HG02970 (cell line): ENCODE results near the gene ASPN.

Experiments
- ATAC-seq: cut with Tn5 transposase; IDR thresholded peaks from one replicate; pipeline ENCODE4 v1.9.1; 2021; ENCODE audit warnings: mild to moderate bottlenecking, moderate library complexity, moderate number of reproducible peaks; ENCODE audit not compliant: unreplicated experiment, low FRiP score

Gene ASPN

GRCh38 chr9:92478783-92479182 is 3.5 kb downstream of the ASPN start:
- no peak for ATAC-seq

- no peak for ATAC-seq
Observed at GRCh38 chr9:92476962-92477361, 5.3 kb downstream of the ASPN start.

GRCh38 chr9:92474587-92474986 is 7.7 kb downstream of the ASPN start:
- ATAC-seq: no peak

- no peak for ATAC-seq
Observed at GRCh38 chr9:92468206-92468605, 14.1 kb downstream of the ASPN start.

GRCh38 chr9:92467511-92467910 is 14.8 kb downstream of the ASPN start:
- ATAC-seq: no peak

- no peak for ATAC-seq
Observed at GRCh38 chr9:92467041-92467440, 15.3 kb downstream of the ASPN start.

- ATAC-seq: no peak
Observed at GRCh38 chr9:92463984-92464383, 18.3 kb downstream of the ASPN start.

GRCh38 chr9:92463387-92463786 is 18.9 kb downstream of the ASPN start:
- ATAC-seq: no peak

- ATAC-seq: no peak
Observed at GRCh38 chr9:92457576-92457975, 24.7 kb downstream of the ASPN start.

- ATAC-seq: no peak
Observed at GRCh38 chr9:92455217-92455616, 27.1 kb downstream of the ASPN start.

- ATAC-seq: no peak
Observed at GRCh38 chr9:92446536-92446935, 35.8 kb downstream of the ASPN start.

- ATAC-seq: no peak
Observed at GRCh38 chr9:92444841-92445240, 37.5 kb downstream of the ASPN start.

- no peak for ATAC-seq
Observed at GRCh38 chr9:92440751-92441046, 41.6 kb downstream of the ASPN start.

- ATAC-seq: no peak
Observed at GRCh38 chr9:92439921-92440750, 42.2 kb downstream of the ASPN start.

GRCh38 chr9:92438900-92439526 is 43.3 kb downstream of the ASPN start:
- ATAC-seq: no peak

GRCh38 chr9:92435263-92435662 is 47.0 kb downstream of the ASPN start:
- ATAC-seq: no peak

- ATAC-seq: no peak
Observed at GRCh38 chr9:92432972-92433548, 49.2 kb downstream of the ASPN start.

GRCh38 chr9:92432350-92432749 is 50.0 kb downstream of the ASPN start:
- no peak for ATAC-seq

- ATAC-seq: no peak
Observed at GRCh38 chr9:92429836-92430235, 52.5 kb downstream of the ASPN start.

- no peak for ATAC-seq
Observed at GRCh38 chr9:92426501-92427145, 55.7 kb downstream of the ASPN start.

- no peak for ATAC-seq
Observed at GRCh38 chr9:92425474-92425873, 56.8 kb downstream of the ASPN start.
